ENCODE results near the gene FKBP9. TPM values are rescaled to one million over a fixed set of nuclear protein-coding genes. Genes with fewer than 3 reads are reported as not detected.
"Not testable (repeated sequence)": the region's sequence is repeated elsewhere in the genome, so short reads cannot be mapped to it uniquely, and the experiment has no call there.

Gene FKBP9
- total and polyA plus RNA-seq, 2 experiments from 2014 or later, result 88.8 to 109 TPM

DNA sequence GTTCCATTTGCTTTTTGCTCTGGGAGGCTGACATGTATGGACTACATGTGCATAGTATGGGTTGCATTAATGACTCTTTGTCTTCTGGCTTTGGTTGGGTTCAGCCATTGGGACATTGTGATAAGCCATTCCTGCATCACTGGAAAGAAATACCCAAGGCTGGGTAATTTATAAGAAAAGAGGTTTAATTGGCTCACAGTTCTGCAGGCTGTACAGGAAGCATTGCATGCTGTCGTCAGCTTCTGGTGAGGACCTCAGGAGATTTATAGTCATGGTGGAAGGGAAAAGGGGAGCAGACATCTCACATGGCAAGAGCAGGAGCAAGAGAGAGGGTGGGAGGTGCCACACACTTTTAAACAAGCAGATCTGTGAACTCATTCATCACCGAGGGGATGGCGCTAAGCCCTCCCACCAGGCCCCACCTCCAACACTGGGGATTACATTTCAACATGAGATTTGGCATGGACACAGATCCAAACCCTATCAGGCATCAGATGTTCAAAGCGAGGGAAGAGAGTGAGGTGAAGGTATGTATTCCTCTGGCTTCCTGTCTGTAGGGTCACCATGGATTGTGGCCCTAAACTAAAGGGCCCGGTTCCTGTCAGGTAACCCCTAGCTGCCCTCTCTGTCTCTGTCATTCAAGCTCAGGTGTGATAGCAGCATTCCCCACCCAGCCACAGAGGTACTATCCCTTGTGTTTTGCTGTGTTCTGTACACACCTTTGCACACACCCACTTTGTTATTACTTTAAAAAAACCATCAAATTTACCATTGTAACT is 9.4 kb downstream of the FKBP9 start:
- not testable (repeated sequence) for H3K4me3 ChIP-seq; H3K4me2 ChIP-seq; H2AFZ ChIP-seq; H3K9me2 ChIP-seq (replicated peaks; ENCODE audit: insufficient read depth); H3K9me3 ChIP-seq (ENCODE audit: low read depth); DNase-seq (ENCODE audit: low spot score); H3K36me3 ChIP-seq (replicated peaks; ENCODE audit: insufficient read depth, low read depth); H4K20me1 ChIP-seq (ENCODE audit: insufficient read depth, poor library complexity, severe bottlenecking); H3K27ac ChIP-seq; H3K27me3 ChIP-seq; H3K4me1 ChIP-seq (ENCODE audit: insufficient read depth)
- H3K79me2 ChIP-seq, result peaks cover 10% of the 10 kb centered on the region
- 94% methylated on average over 3 of the region's 5 CpGs for WGBS (ENCODE audit: low lambda C conversion rate, missing lambda C conversion rate)

DNA sequence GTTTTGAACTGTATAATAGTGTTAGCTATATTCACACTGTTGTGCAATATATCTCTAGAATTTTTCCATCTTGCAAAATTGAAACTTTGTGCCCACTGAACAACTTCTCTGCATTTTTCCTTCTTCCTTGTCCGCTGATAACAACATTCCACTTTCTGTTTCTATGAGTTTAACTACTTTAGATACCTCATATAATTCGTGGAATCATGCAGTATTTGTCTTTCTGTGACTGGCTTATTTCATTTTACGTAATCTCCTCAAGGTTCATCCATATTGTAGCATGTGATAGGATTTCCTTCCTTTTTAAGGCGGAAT is 10.0 kb downstream of the FKBP9 start:
- 86% methylated on average over 4 of the region's 4 CpGs for whole genome bisulfite sequencing (ENCODE audit: low lambda C conversion rate, missing lambda C conversion rate)
- peaks cover 10% of the 10 kb centered on the region for H3K79me2 ChIP-seq
- not testable (repeated sequence) for H2AFZ ChIP-seq; H3K9me3 ChIP-seq (ENCODE audit: low read depth); H3K27ac ChIP-seq; H4K20me1 ChIP-seq (ENCODE audit: insufficient read depth, poor library complexity, severe bottlenecking); H3K36me3 ChIP-seq (replicated peaks; ENCODE audit: insufficient read depth, low read depth); H3K4me1 ChIP-seq (ENCODE audit: insufficient read depth); H3K4me2 ChIP-seq; DNase-seq (ENCODE audit: low spot score); H3K27me3 ChIP-seq; H3K4me3 ChIP-seq; H3K9me2 ChIP-seq (replicated peaks; ENCODE audit: insufficient read depth)

DNA sequence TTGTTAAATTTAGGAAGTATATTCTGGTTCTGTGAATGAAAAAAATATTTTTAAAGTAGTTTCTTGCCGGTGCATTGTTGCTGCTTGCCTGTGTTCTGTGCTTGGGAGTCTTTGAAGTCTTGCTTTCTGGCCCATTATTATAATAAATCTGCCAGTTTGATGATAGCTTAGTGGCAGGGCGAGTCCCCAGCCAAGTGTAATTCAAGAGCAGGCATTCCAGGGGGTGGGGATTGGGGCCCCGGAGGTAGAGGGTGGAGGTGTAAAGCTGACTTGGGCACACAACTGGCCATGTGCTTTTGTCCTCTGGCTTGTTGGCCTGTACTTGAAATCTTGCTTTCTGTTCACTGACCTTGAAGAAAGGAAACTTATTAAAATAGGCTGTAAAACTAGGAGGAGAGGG is 14.7 kb downstream of the FKBP9 start:
- peak overlapping the region; percentile 71 for H3K27ac ChIP-seq
- WGBS (ENCODE audit: low lambda C conversion rate, missing lambda C conversion rate), result 21% methylated on average over 3 of the region's 3 CpGs

DNA sequence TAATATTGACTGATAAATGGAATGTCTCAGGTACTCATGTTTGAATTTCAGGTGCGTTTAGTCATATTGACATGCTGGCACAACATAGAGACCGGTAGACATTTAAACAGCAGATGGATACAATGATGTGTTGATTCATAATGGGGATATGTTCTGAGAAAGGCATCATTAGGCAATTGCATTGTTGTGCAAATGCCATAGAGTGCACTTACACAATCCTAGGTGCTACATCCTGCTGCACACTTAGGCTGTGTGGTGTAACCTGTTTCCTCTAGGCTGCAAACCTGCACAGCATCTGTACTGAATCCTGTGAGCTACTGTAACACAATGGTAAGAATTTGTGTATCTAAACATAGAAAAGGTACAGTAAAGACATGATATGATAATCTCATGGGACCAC is 19.9 kb downstream of the FKBP9 start:
- H3K9me2 ChIP-seq (replicated peaks; ENCODE audit: insufficient read depth); DNase-seq (ENCODE audit: low spot score); H3K9me3 ChIP-seq (ENCODE audit: low read depth); H3K4me1 ChIP-seq (ENCODE audit: insufficient read depth); H2AFZ ChIP-seq; H4K20me1 ChIP-seq (ENCODE audit: insufficient read depth, poor library complexity, severe bottlenecking); H3K79me2 ChIP-seq; H3K27me3 ChIP-seq; H3K36me3 ChIP-seq (replicated peaks; ENCODE audit: insufficient read depth, low read depth); H3K4me3 ChIP-seq; H3K4me2 ChIP-seq; H3K27ac ChIP-seq: not testable (repeated sequence)
- WGBS (ENCODE audit: low lambda C conversion rate, missing lambda C conversion rate), result 99% methylated on average over 2 of the region's 2 CpGs

More for the DNA sequence above, 14.7 kb downstream of the FKBP9 start:
- Histone ChIP-seq H3K4me1 (ENCODE audit: insufficient read depth) (peaks cover 14% of the 10 kb centered on the region), H3K4me2 (peak overlapping the region; percentile 19)
- H3K9me3 ChIP-seq (ENCODE audit: low read depth); H3K9me2 ChIP-seq (replicated peaks; ENCODE audit: insufficient read depth); H3K27me3 ChIP-seq; H2AFZ ChIP-seq; H3K4me3 ChIP-seq; H3K36me3 ChIP-seq (replicated peaks; ENCODE audit: insufficient read depth, low read depth); DNase-seq (ENCODE audit: low spot score); H4K20me1 ChIP-seq (ENCODE audit: insufficient read depth, poor library complexity, severe bottlenecking); H3K79me2 ChIP-seq: not testable (repeated sequence)

DNA sequence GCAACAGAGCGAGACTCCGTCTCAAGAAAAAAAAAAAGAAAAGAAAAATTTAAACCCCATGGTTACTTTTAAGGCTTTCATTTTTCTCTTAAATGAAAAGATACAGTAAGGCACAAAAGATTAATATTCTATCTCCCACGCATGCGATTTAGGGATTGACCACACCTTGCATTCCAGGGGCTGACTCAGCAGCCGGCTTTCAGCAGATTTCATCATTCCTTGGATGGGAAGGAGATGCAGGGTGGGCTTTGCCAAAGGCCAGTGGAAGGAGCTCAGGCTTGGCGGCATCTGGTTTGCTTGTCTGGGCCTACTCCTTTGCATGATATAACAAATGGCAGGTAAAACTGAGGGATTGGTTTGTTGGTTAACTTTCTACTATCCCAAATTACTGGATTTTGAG is 22.0 kb downstream of the FKBP9 start:
- H3K4me2 ChIP-seq; H3K27ac ChIP-seq; H3K27me3 ChIP-seq; H3K9me2 ChIP-seq (replicated peaks; ENCODE audit: insufficient read depth); H3K4me3 ChIP-seq; H3K9me3 ChIP-seq (ENCODE audit: low read depth); H4K20me1 ChIP-seq (ENCODE audit: insufficient read depth, poor library complexity, severe bottlenecking); DNase-seq (ENCODE audit: low spot score); H2AFZ ChIP-seq; H3K4me1 ChIP-seq (ENCODE audit: insufficient read depth); H3K36me3 ChIP-seq (replicated peaks; ENCODE audit: insufficient read depth, low read depth); H3K79me2 ChIP-seq: not testable (repeated sequence)
- 87% methylated on average over 6 of the region's 6 CpGs for whole genome bisulfite sequencing (ENCODE audit: low lambda C conversion rate, missing lambda C conversion rate)

DNA sequence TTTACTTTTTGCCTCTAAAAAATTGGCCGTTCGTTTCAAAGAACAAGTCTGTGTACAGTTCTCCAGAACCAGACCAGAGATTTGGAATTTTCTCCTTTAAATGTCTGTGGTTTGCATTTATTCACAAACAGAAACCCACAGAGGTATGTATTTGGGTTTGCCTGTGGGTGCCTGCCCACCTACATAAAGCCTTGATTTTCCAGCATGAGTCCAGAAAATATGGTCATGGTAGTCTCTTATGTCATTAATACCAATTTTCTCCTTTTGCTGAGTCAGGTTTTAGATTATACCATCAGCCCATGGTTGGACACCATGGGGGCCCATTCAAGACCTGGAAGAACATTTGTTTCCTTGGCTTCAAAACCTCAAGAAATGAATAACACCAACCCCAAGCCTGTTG is 22.7 kb downstream of the FKBP9 start:
- not testable (repeated sequence) for H3K9me3 ChIP-seq (ENCODE audit: low read depth); H3K27ac ChIP-seq; H3K36me3 ChIP-seq (replicated peaks; ENCODE audit: insufficient read depth, low read depth); H3K79me2 ChIP-seq; H3K4me2 ChIP-seq; H2AFZ ChIP-seq; H4K20me1 ChIP-seq (ENCODE audit: insufficient read depth, poor library complexity, severe bottlenecking); H3K27me3 ChIP-seq; H3K9me2 ChIP-seq (replicated peaks; ENCODE audit: insufficient read depth); DNase-seq (ENCODE audit: low spot score); H3K4me1 ChIP-seq (ENCODE audit: insufficient read depth); H3K4me3 ChIP-seq
- 100% methylated on average over 2 of the region's 2 CpGs for WGBS (ENCODE audit: low lambda C conversion rate, missing lambda C conversion rate)

DNA sequence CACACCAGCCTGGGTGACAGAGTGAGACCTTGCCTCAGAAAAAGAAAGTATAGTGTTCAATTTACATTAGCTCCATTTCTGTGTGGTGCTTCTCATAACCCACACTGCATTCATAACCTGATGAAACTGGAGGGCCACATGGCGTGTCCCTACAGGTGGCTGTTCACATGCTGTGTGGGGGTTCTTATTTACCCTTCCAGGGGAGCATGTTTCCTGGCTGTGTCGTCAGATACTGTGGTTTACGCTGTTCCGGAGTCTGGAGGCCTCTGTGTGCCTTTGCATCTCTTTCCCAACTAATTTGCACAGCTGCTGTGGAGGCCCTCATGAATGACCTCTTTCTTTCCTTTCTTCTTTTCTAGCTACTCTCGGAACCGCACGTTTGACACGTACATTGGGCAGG is 30.9 kb downstream of the FKBP9 start:
- not testable (repeated sequence) for H3K9me3 ChIP-seq (ENCODE audit: low read depth)
- 99% methylated on average over 8 of the region's 8 CpGs for WGBS (ENCODE audit: low lambda C conversion rate, missing lambda C conversion rate)

DNA sequence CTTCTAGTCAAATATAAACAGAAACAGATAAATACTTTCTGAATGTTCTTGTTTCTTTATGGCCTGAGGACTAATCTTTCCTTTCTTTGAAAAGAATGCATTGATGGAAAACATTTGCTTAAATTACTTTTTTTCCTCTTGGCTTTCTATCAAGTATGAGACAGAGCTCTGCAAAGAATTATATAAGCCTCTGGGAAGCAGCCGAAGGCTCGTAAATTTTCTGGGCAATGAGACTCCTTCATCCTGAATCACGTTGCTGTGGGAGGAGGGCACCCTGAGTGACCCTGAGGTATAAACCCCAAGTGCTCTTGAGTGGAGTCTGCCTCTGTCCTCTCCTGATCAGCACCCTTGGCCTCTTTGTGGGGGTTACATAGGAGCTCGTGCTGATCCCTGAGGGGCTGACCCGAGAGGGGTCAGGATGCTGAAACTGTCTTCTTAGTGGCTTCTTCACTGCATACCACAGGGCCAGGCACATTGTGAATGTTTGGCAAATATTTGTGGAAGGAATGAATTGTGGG is 33.9 kb downstream of the FKBP9 start:
- H3K4me2 ChIP-seq; H2AFZ ChIP-seq; H3K79me2 ChIP-seq; H3K27me3 ChIP-seq; H3K9me2 ChIP-seq (replicated peaks; ENCODE audit: insufficient read depth); H3K36me3 ChIP-seq (replicated peaks; ENCODE audit: insufficient read depth, low read depth); H3K4me3 ChIP-seq; H3K4me1 ChIP-seq (ENCODE audit: insufficient read depth); H4K20me1 ChIP-seq (ENCODE audit: insufficient read depth, poor library complexity, severe bottlenecking); H3K9me3 ChIP-seq (ENCODE audit: low read depth): not testable (repeated sequence)
- H3K27ac ChIP-seq, result peak overlapping the region; percentile 81
- peak; percentile 23 for DNase-seq (ENCODE audit: low spot score)
- WGBS (ENCODE audit: low lambda C conversion rate, missing lambda C conversion rate), result 29% methylated on average over 5 of the region's 5 CpGs

More for the DNA sequence above, 30.9 kb downstream of the FKBP9 start:
- H4K20me1 ChIP-seq (ENCODE audit: insufficient read depth, poor library complexity, severe bottlenecking); H3K4me3 ChIP-seq; H3K79me2 ChIP-seq; H3K36me3 ChIP-seq (replicated peaks; ENCODE audit: insufficient read depth, low read depth); H3K9me2 ChIP-seq (replicated peaks; ENCODE audit: insufficient read depth); DNase-seq (ENCODE audit: low spot score); H3K27ac ChIP-seq; H3K4me2 ChIP-seq; H3K4me1 ChIP-seq (ENCODE audit: insufficient read depth); H2AFZ ChIP-seq; H3K27me3 ChIP-seq: not testable (repeated sequence)

DNA sequence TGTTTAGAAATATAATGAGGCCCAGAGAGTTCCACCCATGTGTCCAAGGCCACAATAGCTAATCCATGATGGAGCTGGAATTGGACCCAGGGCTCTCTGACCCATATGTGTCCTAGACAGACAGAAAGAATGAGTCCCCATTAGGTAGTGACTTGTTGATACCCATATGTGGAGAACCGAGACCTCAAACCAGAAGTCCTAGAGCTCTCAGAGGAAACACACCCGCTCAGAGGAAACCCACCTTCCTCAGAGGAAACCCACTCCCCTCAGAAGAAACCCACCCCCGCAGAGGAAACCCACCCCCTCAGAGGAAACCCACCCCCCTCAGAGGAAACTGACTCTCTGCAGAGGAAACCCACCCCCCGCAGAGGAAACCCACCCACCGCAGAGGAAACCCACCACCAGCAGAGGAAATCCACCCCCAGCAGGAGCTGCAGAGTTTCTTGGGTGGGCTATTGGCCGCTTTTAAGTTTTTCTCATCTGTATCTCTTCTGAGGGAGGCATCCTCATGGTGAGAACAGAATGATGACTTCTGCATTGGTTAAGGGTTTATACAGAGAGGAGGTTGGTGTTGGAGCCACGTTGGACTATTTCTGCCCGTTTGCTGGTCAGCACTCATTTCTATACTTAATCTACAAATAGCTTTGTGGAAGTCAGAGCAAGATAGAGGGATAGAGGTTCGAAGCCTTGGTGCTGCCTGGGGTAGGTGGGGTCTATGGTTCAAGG is 34.9 kb downstream of the FKBP9 start:
- not testable (repeated sequence) for H3K9me2 ChIP-seq (replicated peaks; ENCODE audit: insufficient read depth); H3K27me3 ChIP-seq; H3K79me2 ChIP-seq; DNase-seq (ENCODE audit: low spot score); H3K4me3 ChIP-seq; H3K4me2 ChIP-seq; H4K20me1 ChIP-seq (ENCODE audit: insufficient read depth, poor library complexity, severe bottlenecking); H3K4me1 ChIP-seq (ENCODE audit: insufficient read depth); H2AFZ ChIP-seq; H3K36me3 ChIP-seq (replicated peaks; ENCODE audit: insufficient read depth, low read depth); H3K9me3 ChIP-seq (ENCODE audit: low read depth)
- H3K27ac ChIP-seq, result peak overlapping the region; percentile 86
- 89% methylated on average over 6 of the region's 9 CpGs for WGBS (ENCODE audit: low lambda C conversion rate, missing lambda C conversion rate)

Measured in hepatocyte (in vitro differentiated cells).